Measurements from ENCODE around the gene FSTL4. TPM values are rescaled to one million over a fixed set of nuclear protein-coding genes. Genes with fewer than 3 reads are reported as not detected.

FSTL4 gene
- total RNA-seq, 1 donor from 2014 or later = 0.67 TPM

GRCh38 chr5:133508845-133509741 is 103.2 kb downstream of the FSTL4 start:
- ATAC-seq = peak; percentile 60
- H3K27ac ChIP-seq = no peak overlapping the region
- H3K4me3 ChIP-seq = no peak overlapping the region
- H3K4me1 ChIP-seq = peaks cover 6% of the 10 kb centered on the region
- no peaks in the 10 kb centered on the region for H3K36me3 ChIP-seq
- no peaks in the 10 kb centered on the region for H3K27me3 ChIP-seq
- no peak for TF ChIP-seq CTCF (IDR thresholded peaks at IDR 0.05)
- intact Hi-C loops (cut with DNase I) = no loop called here
- no peak for DNase-seq
- no peaks in the 10 kb centered on the region for H3K9me3 ChIP-seq

GRCh38 chr5:133508331-133508730 is 104.0 kb downstream of the FSTL4 start:
- intact Hi-C loops (cut with DNase I) = no loop called here
- no peak for DNase-seq

GRCh38 chr5:133506181-133506580 is 106.2 kb downstream of the FSTL4 start:
- no peak overlapping the region for H3K4me3 ChIP-seq
- ATAC-seq (no peak), DNase-seq (no peak)
- H3K4me1 ChIP-seq = peaks cover 6% of the 10 kb centered on the region
- no peaks in the 10 kb centered on the region for H3K9me3 ChIP-seq
- TF ChIP-seq CTCF (IDR thresholded peaks at IDR 0.05) = no peak
- H3K36me3 ChIP-seq = no peaks in the 10 kb centered on the region
- no peaks in the 10 kb centered on the region for H3K27me3 ChIP-seq
- intact Hi-C loops (cut with DNase I) = no loop called here
- no peak overlapping the region for H3K27ac ChIP-seq

More at GRCh38 chr5:133508331-133508730, 104.0 kb downstream of the FSTL4 start:
- no peak overlapping the region for H3K27ac ChIP-seq
- no peaks in the 10 kb centered on the region for H3K9me3 ChIP-seq
- H3K27me3 ChIP-seq = no peaks in the 10 kb centered on the region
- peaks cover 6% of the 10 kb centered on the region for H3K4me1 ChIP-seq
- no peak for ATAC-seq
- H3K4me3 ChIP-seq = no peak overlapping the region
- no peak for TF ChIP-seq CTCF (IDR thresholded peaks at IDR 0.05)
- no peaks in the 10 kb centered on the region for H3K36me3 ChIP-seq

GRCh38 chr5:133503511-133503910 is 108.8 kb downstream of the FSTL4 start:
- Histone ChIP-seq H3K4me3 (no peak overlapping the region), H3K36me3 (no peaks in the 10 kb centered on the region), H3K4me1 (no peaks in the 10 kb centered on the region), H3K9me3 (no peaks in the 10 kb centered on the region), H3K27me3 (no peaks in the 10 kb centered on the region), H3K27ac (no peak overlapping the region)
- ATAC-seq (no peak), DNase-seq (no peak)
- intact Hi-C loops (cut with DNase I) = no loop called here
- no peak for TF ChIP-seq CTCF (IDR thresholded peaks at IDR 0.05)

GRCh38 chr5:133499895-133500294 is 112.4 kb downstream of the FSTL4 start:
- no peak for TF ChIP-seq CTCF (IDR thresholded peaks at IDR 0.05)
- ATAC-seq (peak; percentile 79), DNase-seq (no peak)
- no peaks in the 10 kb centered on the region for H3K27me3 ChIP-seq
- H3K4me3 ChIP-seq = no peak overlapping the region
- H3K4me1 ChIP-seq = no peaks in the 10 kb centered on the region
- H3K27ac ChIP-seq = no peak overlapping the region
- H3K9me3 ChIP-seq = no peaks in the 10 kb centered on the region
- intact Hi-C loops (cut with DNase I) = no loop called here
- no peaks in the 10 kb centered on the region for H3K36me3 ChIP-seq
